Astrocyte of the spinal cord (primary cell): Measurements from ENCODE around the gene SGMS1.

ENCODE experiments used
- DNase-seq: peaks from one replicate; pipeline ENCODE4 v3.0.0; 2011; ENCODE audit warnings: low read depth, low spot score
- H3K4me3 ChIP-seq: 2 replicates; pipeline ENCODE4 v1.5.1; 2011; ENCODE audit warnings: low read depth, mild to moderate bottlenecking, low read length, moderate library complexity
- CTCF ChIP-seq: IDR thresholded peaks from 2 replicates; pipeline ENCODE4 v1.5.1; 2012; ENCODE audit warnings: low read depth, mild to moderate bottlenecking, low read length, inconsistent platforms
- in situ Hi-C: cut with HindIII; loops from 2 replicates; pipeline ENCODE4 v1.10.0; 2017; ENCODE audit warnings: low sequenced_read_pairs

SGMS1 gene

GRCh38 chr10:50336140-50336539 lies 287.6 kb downstream of the SGMS1 start:
- H3K4me3 ChIP-seq: no peak overlapping the region
- in situ Hi-C loops: no loop called here
- no peak for TF ChIP-seq CTCF
- DNase-seq: no peak

GRCh38 chr10:50335397-50335796 lies 288.4 kb downstream of the SGMS1 start:
- in situ Hi-C loops: no loop called here
- no peak for DNase-seq
- no peak for TF ChIP-seq CTCF
- no peak overlapping the region for H3K4me3 ChIP-seq

GRCh38 chr10:50334273-50334672 lies 289.5 kb downstream of the SGMS1 start:
- TF ChIP-seq CTCF: no peak
- DNase-seq: no peak
- in situ Hi-C loops: no loop called here

GRCh38 chr10:50333872-50334271 lies 289.9 kb downstream of the SGMS1 start:
- no peak overlapping the region for H3K4me3 ChIP-seq
- in situ Hi-C loops: no loop called here
- TF ChIP-seq CTCF: no peak
- no peak for DNase-seq

More at GRCh38 chr10:50334273-50334672, 289.5 kb downstream of the SGMS1 start:
- no peak overlapping the region for H3K4me3 ChIP-seq

GRCh38 chr10:50332108-50332842 lies 291.5 kb downstream of the SGMS1 start:
- TF ChIP-seq CTCF: no peak
- in situ Hi-C loops: no loop called here
- no peak for DNase-seq
- no peak overlapping the region for H3K4me3 ChIP-seq

GRCh38 chr10:50331486-50331885 lies 292.3 kb downstream of the SGMS1 start:
- DNase-seq: no peak
- no peak for TF ChIP-seq CTCF
- H3K4me3 ChIP-seq: no peak overlapping the region
- in situ Hi-C loops: no loop called here
